ENCODE measurements around the gene TBC1D10A. TPM values are rescaled to one million over a fixed set of nuclear protein-coding genes. Genes with fewer than 3 reads are reported as not detected.
A peak's percentile ranks its signal among the peaks of the same experiment; 100 is the strongest.

Gene TBC1D10A
- total RNA-seq, 4 donors from 2014 or later: 18.4 to 25.9 (median 20.8) TPM

DNA sequence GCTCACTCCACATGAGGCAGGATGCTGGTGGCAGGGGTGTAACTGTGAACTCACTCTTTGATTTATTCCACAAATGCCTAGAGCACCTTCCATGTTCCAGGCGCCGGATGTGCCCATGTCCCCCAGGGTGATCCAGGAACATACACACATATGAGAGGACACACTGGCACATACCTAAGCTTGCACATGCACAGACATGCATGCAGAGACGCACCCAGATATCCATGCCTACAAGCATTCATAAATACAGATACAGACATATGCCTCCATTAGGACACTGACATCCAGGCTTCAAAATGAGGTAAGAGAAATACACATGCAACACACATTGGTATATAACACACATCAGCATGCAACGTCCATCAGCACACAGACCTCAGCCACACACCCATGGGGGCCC, 64.6 kb downstream of the TBC1D10A start:
- no peaks in the 10 kb centered on the region for H3K36me3 ChIP-seq
- DNase-seq: no peak
- H3K4me3 ChIP-seq: no peak overlapping the region
- TF ChIP-seq, protein P1, sequence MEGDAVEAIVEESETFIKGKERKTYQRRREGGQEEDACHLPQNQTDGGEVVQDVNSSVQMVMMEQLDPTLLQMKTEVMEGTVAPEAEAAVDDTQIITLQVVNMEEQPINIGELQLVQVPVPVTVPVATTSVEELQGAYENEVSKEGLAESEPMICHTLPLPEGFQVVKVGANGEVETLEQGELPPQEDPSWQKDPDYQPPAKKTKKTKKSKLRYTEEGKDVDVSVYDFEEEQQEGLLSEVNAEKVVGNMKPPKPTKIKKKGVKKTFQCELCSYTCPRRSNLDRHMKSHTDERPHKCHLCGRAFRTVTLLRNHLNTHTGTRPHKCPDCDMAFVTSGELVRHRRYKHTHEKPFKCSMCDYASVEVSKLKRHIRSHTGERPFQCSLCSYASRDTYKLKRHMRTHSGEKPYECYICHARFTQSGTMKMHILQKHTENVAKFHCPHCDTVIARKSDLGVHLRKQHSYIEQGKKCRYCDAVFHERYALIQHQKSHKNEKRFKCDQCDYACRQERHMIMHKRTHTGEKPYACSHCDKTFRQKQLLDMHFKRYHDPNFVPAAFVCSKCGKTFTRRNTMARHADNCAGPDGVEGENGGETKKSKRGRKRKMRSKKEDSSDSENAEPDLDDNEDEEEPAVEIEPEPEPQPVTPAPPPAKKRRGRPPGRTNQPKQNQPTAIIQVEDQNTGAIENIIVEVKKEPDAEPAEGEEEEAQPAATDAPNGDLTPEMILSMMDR (IDR thresholded peaks at IDR 0.05): no peak
- no peak for TF ChIP-seq POLR2A (IDR thresholded peaks at IDR 0.05)
- no peaks in the 10 kb centered on the region for H3K9me3 ChIP-seq
- no peak overlapping the region for H3K27ac ChIP-seq
- H3K27me3 ChIP-seq: no peaks in the 10 kb centered on the region
- H3K4me1 ChIP-seq: peaks cover 0 to 13% (median 2%) of the 10 kb centered on the region in 4 donors

DNA sequence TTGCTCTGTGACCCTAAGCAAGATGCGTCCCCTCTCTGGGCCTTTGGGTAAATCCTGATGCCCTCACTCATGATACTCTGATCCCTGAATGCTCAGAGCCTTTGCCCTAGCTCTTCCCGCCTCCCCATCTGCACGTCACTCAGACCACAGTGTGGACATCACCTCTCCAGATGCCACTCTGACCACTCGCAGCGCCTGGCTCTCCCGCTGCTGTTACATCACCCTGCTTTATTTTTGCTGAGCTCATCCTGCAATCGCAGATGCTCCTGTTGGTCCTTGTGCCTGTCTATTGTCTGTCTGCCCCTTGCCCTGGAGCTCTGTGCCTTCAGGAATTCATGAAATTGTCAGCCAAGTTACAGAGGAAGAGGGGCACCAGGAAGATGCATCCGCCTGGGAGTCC, 65.6 kb downstream of the TBC1D10A start:
- H3K36me3 ChIP-seq: no peaks in the 10 kb centered on the region
- no peak overlapping the region for H3K27ac ChIP-seq
- no peak for DNase-seq
- no peak overlapping the region for H3K4me3 ChIP-seq
- H3K9me3 ChIP-seq: no peaks in the 10 kb centered on the region
- no peaks in the 10 kb centered on the region for H3K27me3 ChIP-seq
- TF ChIP-seq, protein P1 (IDR thresholded peaks at IDR 0.05): no peak
- no peak for TF ChIP-seq POLR2A (IDR thresholded peaks at IDR 0.05)
- H3K4me1 ChIP-seq: peaks cover 0 to 12% (median 4%) of the 10 kb centered on the region in 4 donors

DNA sequence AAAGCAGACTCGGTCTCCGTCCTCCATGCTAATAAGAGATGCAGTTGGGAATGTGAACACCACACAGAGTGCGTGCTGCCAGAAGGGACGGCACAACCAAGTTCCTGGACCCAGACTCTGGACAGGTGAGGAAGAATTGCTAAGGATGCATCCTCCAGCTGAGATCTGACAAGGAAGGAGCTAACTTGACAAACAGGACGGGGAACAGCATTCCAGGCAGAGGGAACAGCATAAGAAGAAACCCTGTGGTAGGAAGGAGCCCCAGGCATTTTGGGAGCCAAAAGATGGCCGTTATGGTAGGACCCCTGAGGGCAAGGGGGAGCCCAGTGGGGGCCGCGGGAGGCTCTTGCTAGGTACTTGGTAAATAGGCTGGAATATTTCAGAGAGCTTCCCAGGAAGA, 66.1 kb downstream of the TBC1D10A start:
- H3K27me3 ChIP-seq: no peaks in the 10 kb centered on the region
- no peaks in the 10 kb centered on the region for H3K9me3 ChIP-seq
- TF ChIP-seq, protein P1 (IDR thresholded peaks at IDR 0.05): no peak
- TF ChIP-seq POLR2A (IDR thresholded peaks at IDR 0.05): no peak
- DNase-seq: no peak
- no peak overlapping the region for H3K4me3 ChIP-seq
- no peaks in the 10 kb centered on the region for H3K36me3 ChIP-seq
- H3K27ac ChIP-seq: no peak overlapping the region
- peaks cover 0 to 17% (median 7%) of the 10 kb centered on the region in 4 donors for H3K4me1 ChIP-seq

DNA sequence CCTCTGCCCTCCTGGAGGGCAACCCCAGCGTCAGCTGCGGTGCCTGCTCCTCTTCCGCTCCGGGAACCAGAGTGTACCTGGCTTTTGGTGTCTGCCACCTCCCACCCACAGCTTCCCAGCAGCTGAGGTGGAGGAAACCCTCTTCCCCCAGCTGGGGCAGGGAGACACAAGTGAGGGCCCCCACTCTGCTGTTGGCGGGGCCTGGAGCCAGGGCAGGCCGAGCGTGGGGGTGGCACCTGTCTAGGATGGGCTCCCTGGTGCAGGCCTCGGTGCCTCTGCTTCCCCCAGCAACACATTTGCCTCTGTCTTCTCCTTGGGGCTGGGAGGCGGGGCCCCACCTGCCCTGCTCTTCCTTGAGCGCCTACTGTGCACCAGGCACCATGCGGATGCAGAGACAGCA, 66.5 kb downstream of the TBC1D10A start:
- Histone ChIP-seq H3K4me3 (no peak overlapping the region), H3K27me3 (no peaks in the 10 kb centered on the region), H3K9me3 (no peaks in the 10 kb centered on the region), H3K36me3 (no peaks in the 10 kb centered on the region), H3K4me1 (peaks cover 0 to 17% (median 6%) of the 10 kb centered on the region in 4 donors), H3K27ac (no peak overlapping the region)
- no peak for DNase-seq
- TF ChIP-seq, protein P1 (IDR thresholded peaks at IDR 0.05): no peak
- no peak for TF ChIP-seq POLR2A (IDR thresholded peaks at IDR 0.05)

DNA sequence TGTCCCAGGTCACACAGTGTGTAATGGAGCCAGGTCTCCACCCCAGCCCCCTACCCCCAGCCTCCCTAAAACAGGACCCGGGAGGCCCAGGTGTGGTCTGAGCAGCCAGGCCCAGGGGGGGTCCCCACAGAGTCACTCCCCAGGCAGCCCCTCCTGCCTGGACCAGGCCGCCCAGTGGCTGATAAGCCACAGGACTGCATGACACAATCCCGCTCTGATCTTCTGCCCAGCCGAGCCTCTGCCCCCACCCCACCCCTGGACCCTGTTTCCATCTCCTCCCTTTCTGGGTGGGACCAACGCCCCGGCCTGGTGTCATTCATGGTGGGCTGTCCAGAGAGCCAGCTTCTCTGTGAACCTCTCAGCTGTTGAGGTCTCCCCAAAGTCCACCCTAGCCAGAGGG, 72.4 kb downstream of the TBC1D10A start:
- Histone ChIP-seq H3K4me3 (no peak overlapping the region), H3K9me3 (no peaks in the 10 kb centered on the region), H3K27ac (peak overlapping the region in 3 of 4 donors; percentile 51 to 85 (median 76)), H3K4me1 (peaks cover 4 to 54% (median 4%) of the 10 kb centered on the region in 4 donors), H3K36me3 (no peaks in the 10 kb centered on the region), H3K27me3 (no peaks in the 10 kb centered on the region)
- no peak for DNase-seq
- no peak for TF ChIP-seq POLR2A (IDR thresholded peaks at IDR 0.05)
- TF ChIP-seq, protein P1 (IDR thresholded peaks at IDR 0.05): no peak

Measured in Peyer's patch (tissue), 4 donors.